Esophagus muscularis mucosa (tissue), 4 donors: Measurements from ENCODE around the gene CLDN6. TPM values are rescaled to one million over a fixed set of nuclear protein-coding genes. Genes with fewer than 3 reads are reported as not detected.

ENCODE experiments used
- DNase-seq: peaks from one replicate; pipeline ENCODE4 v3.0.0-alpha.2; 2017; ENCODE audit errors: extremely low spot score
- H3K27ac ChIP-seq, 4 donors: fragments of 200-600 bp; sonication (generic); replicated peaks in 1 of 4; 1 replicate in 3 of 4; 2 replicates in 1 of 4; pipeline ENCODE4 v1.5.1; 2016 to 2019; ENCODE audit warnings: mild to moderate bottlenecking in 1 of 4
- H3K27me3 ChIP-seq, 4 donors: fragments of 200-600 bp; sonication (generic); one replicate each; pipeline versions ENCODE4 v1.5.1 to v1.6.0; 2016 to 2019
- H3K36me3 ChIP-seq, 4 donors: fragments of 200-600 bp; sonication (generic); one replicate each; pipeline ENCODE4 v1.5.1; 2016 to 2019
- H3K4me1 ChIP-seq, 4 donors: fragments of 200-600 bp; sonication (generic); one replicate each; pipeline ENCODE4 v1.5.1; 2016 to 2019
- H3K4me3 ChIP-seq, 4 donors: fragments of 200-600 bp; sonication (generic); 1 replicate in 2 of 4; 2 replicates in 2 of 4; pipeline ENCODE4 v1.5.1; 2016 to 2019; ENCODE audit warnings: mild to moderate bottlenecking in 4 of 4, moderate library complexity in 1 of 4
- H3K9me3 ChIP-seq, 4 donors: fragments of 200-600 bp; sonication (generic); 1 replicate in 3 of 4; 2 replicates in 1 of 4; pipeline ENCODE4 v1.5.1; 2016 to 2019
- EP300 ChIP-seq: sonication (generic); formaldehyde crosslinking; IDR thresholded peaks from one replicate; pipeline ENCODE4 v1.6.1; 2017; ENCODE audit warnings: antibody characterized with exemption
- POLR2A ChIP-seq: fragments of 450-650 bp; IDR thresholded peaks from one replicate; pipeline ENCODE4 v1.6.1; 2017; ENCODE audit warnings: antibody characterized with exemption, moderate library complexity, mild to moderate bottlenecking, low read depth
- POLR2AphosphoS5 ChIP-seq, 2 donors: sonication (generic); formaldehyde crosslinking; IDR thresholded peaks; one replicate each; pipeline ENCODE4 v1.6.1; 2017; ENCODE audit warnings: antibody characterized with exemption in 2 of 2
- WGBS: methylation state at CpG from one replicate; pipeline ENCODE4 v1.1.5; 2018; 5-methylcytosine and 5-hydroxymethylcytosine counted together
- intact Hi-C: fragments of 100-400 bp; cut with DNase I; formaldehyde crosslinking; loops from one replicate; pipeline ENCODE4 v1.15.1; 2023
- total RNA-seq, 4 donors: library from RNA; depleted of rRNA; stranded (reverse); fragments of >200 nt; gene quantifications; one replicate each; pipeline versions ENCODE4 v1.1.0 to v1.2.1, GENCODE V29; 2016
- TF ChIP-seq, protein P1 (sequence below), 3 experiments: fragments of 200-600 bp in 2 of 3; fragments of 450-650 bp in 1 of 3; sonication (generic) in 2 of 3; IDR thresholded peaks; one replicate each; pipeline ENCODE4 v1.5.1; 2017 to 2019; ENCODE audit warnings: antibody characterized with exemption in 3 of 3, mild to moderate bottlenecking in 2 of 3, moderate library complexity in 1 of 3

The CLDN6 gene
- total RNA-seq, 4 donors from 2014 or later: not detected

DNA sequence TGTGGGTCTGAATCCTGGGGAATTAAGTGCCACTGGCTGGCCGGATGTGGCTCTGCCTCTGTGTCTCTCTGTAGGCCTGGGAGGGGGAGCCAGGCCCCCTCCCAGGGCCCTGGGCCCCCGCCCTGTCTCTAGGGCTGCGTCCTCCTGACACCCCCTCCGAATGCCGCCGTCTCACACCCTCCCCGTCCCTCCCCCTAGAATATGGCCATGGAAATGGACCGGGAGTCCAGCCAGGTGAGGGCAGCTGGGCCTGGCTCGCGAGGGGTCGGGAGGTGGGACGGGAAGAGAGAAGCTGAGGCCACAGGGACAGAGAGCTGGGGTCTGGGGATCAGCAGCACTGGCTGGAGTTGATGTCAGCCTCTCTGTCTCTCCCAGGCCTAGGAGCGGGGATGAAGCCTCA lies 21.7 kb downstream of the CLDN6 start:
- DNase-seq: no peak
- no peak overlapping the region for H3K27ac ChIP-seq
- no peaks in the 10 kb centered on the region for H3K36me3 ChIP-seq
- peaks cover 0 to 51% (median 0%) of the 10 kb centered on the region in 4 donors for H3K27me3 ChIP-seq
- no peak overlapping the region for H3K4me3 ChIP-seq
- intact Hi-C loops: no loop called here
- TF ChIP-seq POLR2A: no peak
- WGBS: 71% methylated on average over 9 of the region's 13 CpGs
- no peaks in the 10 kb centered on the region for H3K9me3 ChIP-seq
- H3K4me1 ChIP-seq: no peaks in the 10 kb centered on the region

DNA sequence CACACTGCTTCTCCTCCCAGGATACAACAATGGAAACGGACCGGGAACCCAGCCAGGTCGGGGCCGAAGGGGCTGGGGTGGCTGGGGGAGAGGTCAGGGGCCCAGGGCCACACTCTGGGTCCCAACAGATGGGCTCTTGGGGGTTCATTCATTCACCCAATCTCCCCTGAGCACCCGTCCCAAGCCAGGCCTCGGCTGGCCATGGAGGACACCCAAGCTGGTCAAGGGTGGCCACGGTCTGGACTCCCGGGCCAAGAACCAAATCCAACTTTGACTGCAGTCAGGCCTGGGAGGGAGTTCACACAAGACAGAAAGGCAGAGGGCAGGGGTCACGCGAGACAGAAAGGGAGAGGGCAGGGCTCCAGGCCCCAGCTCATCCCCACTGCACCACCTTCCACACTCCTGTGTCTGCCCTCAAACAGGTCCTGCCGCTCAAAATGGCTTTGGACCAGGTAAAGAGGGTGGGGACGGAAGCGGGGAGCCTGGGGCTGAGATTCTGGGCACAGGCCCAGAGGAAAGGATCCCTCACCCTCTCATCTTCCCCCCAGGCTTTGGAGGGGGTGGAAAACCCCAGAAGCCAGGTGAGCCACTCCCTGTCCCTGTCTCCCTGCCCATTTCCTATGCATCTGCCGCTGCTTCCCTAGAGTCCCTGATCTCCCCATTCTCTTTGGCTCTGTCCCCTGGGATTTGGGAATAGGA lies 25.5 kb downstream of the CLDN6 start:
- no peak for DNase-seq
- Histone ChIP-seq H3K9me3 (no peaks in the 10 kb centered on the region), H3K27ac (no peak overlapping the region), H3K4me3 (no peak overlapping the region), H3K36me3 (no peaks in the 10 kb centered on the region), H3K27me3 (peaks cover 0 to 54% (median 0%) of the 10 kb centered on the region in 4 donors), H3K4me1 (no peaks in the 10 kb centered on the region)
- no peak for TF ChIP-seq POLR2A
- TF ChIP-seq EP300: no peak
- TF ChIP-seq, protein P1, sequence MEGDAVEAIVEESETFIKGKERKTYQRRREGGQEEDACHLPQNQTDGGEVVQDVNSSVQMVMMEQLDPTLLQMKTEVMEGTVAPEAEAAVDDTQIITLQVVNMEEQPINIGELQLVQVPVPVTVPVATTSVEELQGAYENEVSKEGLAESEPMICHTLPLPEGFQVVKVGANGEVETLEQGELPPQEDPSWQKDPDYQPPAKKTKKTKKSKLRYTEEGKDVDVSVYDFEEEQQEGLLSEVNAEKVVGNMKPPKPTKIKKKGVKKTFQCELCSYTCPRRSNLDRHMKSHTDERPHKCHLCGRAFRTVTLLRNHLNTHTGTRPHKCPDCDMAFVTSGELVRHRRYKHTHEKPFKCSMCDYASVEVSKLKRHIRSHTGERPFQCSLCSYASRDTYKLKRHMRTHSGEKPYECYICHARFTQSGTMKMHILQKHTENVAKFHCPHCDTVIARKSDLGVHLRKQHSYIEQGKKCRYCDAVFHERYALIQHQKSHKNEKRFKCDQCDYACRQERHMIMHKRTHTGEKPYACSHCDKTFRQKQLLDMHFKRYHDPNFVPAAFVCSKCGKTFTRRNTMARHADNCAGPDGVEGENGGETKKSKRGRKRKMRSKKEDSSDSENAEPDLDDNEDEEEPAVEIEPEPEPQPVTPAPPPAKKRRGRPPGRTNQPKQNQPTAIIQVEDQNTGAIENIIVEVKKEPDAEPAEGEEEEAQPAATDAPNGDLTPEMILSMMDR (IDR thresholded peaks at IDR 0.05): no peak
- TF ChIP-seq POLR2AphosphoS5 (IDR thresholded peaks at IDR 0.05): no peak
- intact Hi-C loops: no loop called here
- WGBS: 90% methylated on average over 12 of the region's 14 CpGs

GRCh38 chr16:2991566-2992261 lies 26.3 kb downstream of the CLDN6 start:
- H3K4me1 ChIP-seq: no peaks in the 10 kb centered on the region
- no peaks in the 10 kb centered on the region for H3K36me3 ChIP-seq
- intact Hi-C loops: no loop called here
- TF ChIP-seq, protein P1 (IDR thresholded peaks at IDR 0.05): no peak
- TF ChIP-seq POLR2AphosphoS5 (IDR thresholded peaks at IDR 0.05): no peak
- no peak for TF ChIP-seq EP300
- no peak for TF ChIP-seq POLR2A
- peaks cover 0 to 56% (median 0%) of the 10 kb centered on the region in 4 donors for H3K27me3 ChIP-seq
- WGBS: 87% methylated on average over 8 of the region's 12 CpGs
- no peak overlapping the region for H3K27ac ChIP-seq
- H3K4me3 ChIP-seq: no peak overlapping the region
- no peak for DNase-seq
- H3K9me3 ChIP-seq: no peaks in the 10 kb centered on the region

DNA sequence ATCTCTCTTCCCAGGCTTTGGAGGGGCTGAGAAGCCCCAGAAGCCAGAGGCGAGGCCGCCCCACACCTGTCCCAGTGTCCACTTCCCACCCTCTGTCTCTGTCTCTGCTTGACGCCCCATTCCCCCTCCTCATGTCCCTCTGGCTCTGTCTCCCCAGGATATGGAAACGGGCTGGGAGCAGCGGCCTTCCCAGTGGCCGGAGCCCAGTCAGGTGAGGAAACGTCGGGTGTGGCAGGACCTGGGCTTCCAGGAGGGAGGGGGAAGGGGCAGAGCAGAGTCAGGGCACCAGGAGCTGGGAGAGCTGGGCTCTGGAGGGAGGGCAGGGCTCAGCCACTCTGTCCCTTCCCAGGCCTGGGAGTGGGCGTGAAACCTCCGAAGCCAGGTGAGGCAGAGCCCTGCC lies 27.1 kb downstream of the CLDN6 start:
- WGBS: 82% methylated on average over 5 of the region's 10 CpGs
- Histone ChIP-seq H3K4me1 (peaks cover 0 to 4% (median 1%) of the 10 kb centered on the region in 4 donors), H3K27me3 (peaks cover 0 to 49% (median 0%) of the 10 kb centered on the region in 4 donors), H3K4me3 (no peak overlapping the region), H3K36me3 (no peaks in the 10 kb centered on the region), H3K27ac (no peak overlapping the region), H3K9me3 (no peaks in the 10 kb centered on the region)
- no peak for TF ChIP-seq EP300
- TF ChIP-seq, protein P1 (IDR thresholded peaks at IDR 0.05): no peak
- TF ChIP-seq POLR2AphosphoS5 (IDR thresholded peaks at IDR 0.05): no peak
- no peak for TF ChIP-seq POLR2A
- no peak for DNase-seq
- intact Hi-C loops: no loop called here

- WGBS: 69% methylated on average over 5 of the region's 8 CpGs
- Histone ChIP-seq H3K36me3 (no peaks in the 10 kb centered on the region), H3K9me3 (no peaks in the 10 kb centered on the region), H3K4me3 (no peak overlapping the region), H3K27me3 (peaks cover 0 to 42% (median 0%) of the 10 kb centered on the region in 4 donors), H3K27ac (no peak overlapping the region), H3K4me1 (peaks cover 5 to 18% (median 13%) of the 10 kb centered on the region in 4 donors)
- TF ChIP-seq POLR2AphosphoS5 (IDR thresholded peaks at IDR 0.05) (no peak), POLR2A (no peak), EP300 (no peak)
- TF ChIP-seq, protein P1 (IDR thresholded peaks at IDR 0.05): no peak
- intact Hi-C loops: no loop called here
- no peak for DNase-seq
These were observed 29.3 kb downstream of the CLDN6 start for GRCh38 chr16:2988590-2989099.
